Neuronal stem cell (in vitro differentiated cells): ENCODE data around the gene C4orf51.

Experiments
- DNase-seq: peaks from one replicate; pipeline ENCODE4 v3.0.0-alpha.2; 2013; ENCODE audit warnings: low spot score
- H2AFZ ChIP-seq: one replicate; pipeline ENCODE4 v1.6.1; 2013; ENCODE audit warnings: mild to moderate bottlenecking, low read length, inconsistent platforms
- H2AK5ac ChIP-seq: 2 replicates; pipeline ENCODE4 v1.6.1; 2013; ENCODE audit warnings: low read depth, mild to moderate bottlenecking, inconsistent platforms, low read length, moderate library complexity, mixed read lengths
- H2BK120ac ChIP-seq: 2 replicates; pipeline ENCODE4 v1.6.1; 2013; ENCODE audit warnings: low read depth, mild to moderate bottlenecking, inconsistent platforms, low read length, moderate library complexity, mixed read lengths
- H2BK12ac ChIP-seq: one replicate; pipeline ENCODE4 v1.6.1; 2013; ENCODE audit warnings: low read length, inconsistent platforms
- H2BK15ac ChIP-seq: 2 replicates; pipeline ENCODE4 v1.6.1; 2013; ENCODE audit warnings: mild to moderate bottlenecking, low read length, inconsistent platforms, mixed read lengths
- H2BK5ac ChIP-seq: one replicate; pipeline ENCODE4 v1.6.1; 2013; ENCODE audit warnings: inconsistent platforms, mild to moderate bottlenecking, low read length, moderate library complexity
- H3K14ac ChIP-seq: one replicate; pipeline ENCODE4 v1.6.1; 2013; ENCODE audit warnings: low read length, inconsistent platforms
- H3K18ac ChIP-seq: 2 replicates; pipeline ENCODE4 v1.6.1; 2013; ENCODE audit warnings: low read length, inconsistent platforms
- H3K23ac ChIP-seq: 2 replicates; pipeline ENCODE4 v1.6.1; 2013; ENCODE audit warnings: low read depth, mild to moderate bottlenecking, mixed read lengths, low read length, inconsistent platforms; ENCODE audit not compliant: poor library complexity
- H3K27ac ChIP-seq: replicated peaks from 3 replicates; pipeline ENCODE4 v1.5.1; 2013; ENCODE audit warnings: low read length, inconsistent platforms
- H3K27me3 ChIP-seq, 3 experiments: 2 replicates each; pipeline ENCODE4 v1.6.1; 2013; ENCODE audit warnings: low read length in 3 of 3, mild to moderate bottlenecking in 2 of 3, inconsistent platforms in 1 of 3, low read depth in 1 of 3, mixed read lengths in 1 of 3, moderate library complexity in 1 of 3; ENCODE audit not compliant: control insufficient read depth in 3 of 3, insufficient read depth in 3 of 3
- H3K36me3 ChIP-seq, 2 donors: replicated peaks in 1 of 2; 2 replicates each; pipeline ENCODE4 v1.6.1; 2013; ENCODE audit warnings: low read length in 2 of 2; ENCODE audit not compliant: control insufficient read depth in 2 of 2, insufficient read depth in 2 of 2
- H3K4ac ChIP-seq: 2 replicates; pipeline ENCODE4 v1.6.1; 2013; ENCODE audit warnings: inconsistent platforms, mild to moderate bottlenecking, low read length, moderate library complexity
- H3K4me1 ChIP-seq, 2 donors: 1 replicate in 1 of 2; 2 replicates in 1 of 2; pipeline ENCODE4 v1.6.1; 2013; ENCODE audit warnings: low read length in 2 of 2, low read depth in 1 of 2; ENCODE audit not compliant: control insufficient read depth in 2 of 2, insufficient read depth in 1 of 2
- H3K4me2 ChIP-seq: one replicate; pipeline ENCODE4 v1.6.1; 2013; ENCODE audit warnings: mild to moderate bottlenecking, low read length, inconsistent platforms; ENCODE audit not compliant: insufficient read depth, poor library complexity, severe bottlenecking
- H3K4me3 ChIP-seq, 2 donors: 2 replicates each; pipeline ENCODE4 v1.5.1; 2013; ENCODE audit warnings: low read length in 2 of 2, mild to moderate bottlenecking in 2 of 2, inconsistent platforms in 1 of 2, moderate library complexity in 1 of 2
- H3K79me1 ChIP-seq: one replicate; pipeline ENCODE4 v1.6.1; 2013; ENCODE audit warnings: low read depth, mild to moderate bottlenecking, inconsistent platforms, low read length, moderate library complexity
- H3K9ac ChIP-seq: one replicate; pipeline ENCODE4 v1.6.1; 2013; ENCODE audit warnings: mild to moderate bottlenecking, low read depth, low read length, inconsistent platforms; ENCODE audit not compliant: poor library complexity
- H3K9me3 ChIP-seq, 2 donors: replicated peaks in 1 of 2; 2 replicates each; pipeline versions ENCODE3 to v1.6.1; 2013; ENCODE audit warnings: low read length in 2 of 2, mild to moderate bottlenecking in 2 of 2, inconsistent platforms in 1 of 2, low read depth in 1 of 2, mixed read lengths in 1 of 2, moderate library complexity in 1 of 2; ENCODE audit not compliant: control insufficient read depth in 2 of 2, insufficient read depth in 1 of 2
- H4K8ac ChIP-seq: one replicate; pipeline ENCODE4 v1.6.1; 2013; ENCODE audit warnings: low read depth, mild to moderate bottlenecking, inconsistent platforms, low read length, moderate library complexity
- H4K91ac ChIP-seq: one replicate; pipeline ENCODE4 v1.6.1; 2013; ENCODE audit warnings: low read length, low read depth, mild to moderate bottlenecking, inconsistent platforms; ENCODE audit not compliant: poor library complexity
- WGBS, 2 donors: extraction: QIAGEN DNeasy Blood & Tissue Kit; methylation state at CpG; one replicate each; pipeline ENCODE4 v1.1.7; 2013; ENCODE audit warnings: missing lambda C conversion rate in 2 of 2, mixed read lengths in 1 of 2; ENCODE audit not compliant: insufficient read length in 2 of 2, insufficient replicate concordance in 1 of 2; ENCODE audit errors: extremely low coverage in 2 of 2; 5-methylcytosine and 5-hydroxymethylcytosine counted together

C4orf51 gene

DNA sequence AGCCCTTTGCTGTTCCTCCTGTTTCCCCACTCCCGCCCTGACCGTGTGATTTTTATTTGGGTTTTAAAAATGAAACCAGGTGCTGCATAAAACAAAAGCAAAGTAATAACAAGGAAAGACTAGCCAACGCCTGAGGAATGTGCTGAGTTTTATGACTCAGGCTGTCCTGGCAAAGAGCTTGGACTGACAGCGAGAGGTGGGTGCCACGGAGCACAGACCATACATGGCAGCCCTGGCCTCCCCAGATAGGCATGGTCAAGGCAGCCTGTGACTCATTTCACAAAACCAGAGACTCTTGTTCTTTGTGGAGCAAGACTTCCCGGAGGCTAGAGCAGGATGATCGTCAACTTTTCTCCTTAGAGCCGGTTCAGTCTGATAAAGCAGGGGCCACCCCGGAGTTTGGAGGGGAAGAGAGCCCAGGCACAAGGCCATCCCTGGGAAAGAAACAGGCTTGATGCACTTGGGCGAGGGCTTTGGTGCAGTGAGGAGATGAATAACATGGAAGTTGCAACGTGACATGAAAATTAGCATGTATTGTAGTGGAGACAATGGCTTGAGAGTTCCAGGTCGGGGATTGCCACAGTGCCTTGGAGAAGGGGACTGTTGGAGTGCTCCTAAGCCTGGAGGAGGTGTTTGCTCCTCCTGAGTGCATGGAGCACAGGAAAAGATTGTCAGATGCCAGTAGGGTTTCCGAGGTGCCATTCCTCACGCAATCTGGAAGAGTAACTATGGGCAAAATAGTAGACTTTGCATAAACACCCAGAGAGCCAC, 54.8 kb downstream of the C4orf51 start:
- H2BK15ac ChIP-seq: no peak overlapping the region
- no peak overlapping the region for H3K4me2 ChIP-seq
- H3K9ac ChIP-seq: no peak overlapping the region
- H3K79me1 ChIP-seq: no peaks in the 10 kb centered on the region
- no peak overlapping the region for H3K4ac ChIP-seq
- no peak overlapping the region for H4K8ac ChIP-seq
- H3K14ac ChIP-seq: no peak overlapping the region
- H2AFZ ChIP-seq: peak overlapping the region; percentile 72
- no peak overlapping the region for H3K23ac ChIP-seq
- H3K9me3 ChIP-seq: no peaks in the 10 kb centered on the region
- H3K4me1 ChIP-seq: peaks cover 25 to 36% of the 10 kb centered on the region in 2 donors
- no peak overlapping the region for H3K4me3 ChIP-seq
- no peak for DNase-seq
- H3K27ac ChIP-seq: no peak overlapping the region
- no peaks in the 10 kb centered on the region for H3K36me3 ChIP-seq
- H3K27me3 ChIP-seq: no peaks in the 10 kb centered on the region
- no peak overlapping the region for H3K18ac ChIP-seq
- no peak overlapping the region for H2BK120ac ChIP-seq
- H2BK5ac ChIP-seq: no peak overlapping the region
- H2AK5ac ChIP-seq: no peak overlapping the region
- H2BK12ac ChIP-seq: no peak overlapping the region
- WGBS, 2 donors: no CpG with 5 or more reads among the region's 14 CpGs
- H4K91ac ChIP-seq: no peak overlapping the region

GRCh38 chr4:145735347-145735675, 55.4 kb downstream of the C4orf51 start:
- Histone ChIP-seq H3K27me3 (no peaks in the 10 kb centered on the region), H3K27ac (no peak overlapping the region), H2BK15ac (no peak overlapping the region), H3K4me3 (no peak overlapping the region), H3K14ac (no peak overlapping the region), H3K9ac (no peak overlapping the region), H2BK5ac (no peak overlapping the region), H2BK12ac (no peak overlapping the region), H3K23ac (no peak overlapping the region), H2AFZ (peak overlapping the region; percentile 72), H4K91ac (no peak overlapping the region), H3K4ac (no peak overlapping the region), H2BK120ac (no peak overlapping the region), H3K9me3 (no peaks in the 10 kb centered on the region), H3K4me2 (no peak overlapping the region), H3K4me1 (peaks cover 25 to 36% of the 10 kb centered on the region in 2 donors), H2AK5ac (no peak overlapping the region), H3K36me3 (no peaks in the 10 kb centered on the region), H3K79me1 (no peaks in the 10 kb centered on the region), H4K8ac (no peak overlapping the region), H3K18ac (no peak overlapping the region)
- no CpG with 5 or more reads among the region's 2 CpGs for WGBS, 2 donors
- no peak for DNase-seq

DNA sequence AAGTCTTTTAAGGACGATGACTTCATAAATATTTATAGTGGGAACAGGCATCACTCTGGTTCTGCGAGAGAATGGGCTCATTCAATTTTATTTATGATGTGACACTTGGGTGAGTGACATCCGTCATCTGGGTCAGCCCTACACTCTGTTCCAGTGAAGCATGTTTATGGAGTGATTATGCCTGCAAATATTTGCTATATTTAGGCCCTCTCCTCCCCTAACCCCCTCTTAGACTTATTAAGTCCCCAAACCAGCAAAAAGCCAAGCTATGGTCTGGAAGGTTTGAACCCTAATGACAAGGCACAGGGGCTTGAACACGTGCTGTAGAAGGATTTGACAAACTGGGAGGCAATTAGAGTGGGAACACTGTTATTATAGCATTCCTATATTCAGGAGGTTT, 55.9 kb downstream of the C4orf51 start:
- peak overlapping the region; percentile 16 for H2BK120ac ChIP-seq
- H3K27me3 ChIP-seq: no peaks in the 10 kb centered on the region
- H3K4ac ChIP-seq: peak overlapping the region; percentile 2
- no peak overlapping the region for H3K14ac ChIP-seq
- no peak overlapping the region for H3K23ac ChIP-seq
- no peak overlapping the region for H4K91ac ChIP-seq
- DNase-seq: no peak
- H3K36me3 ChIP-seq: no peaks in the 10 kb centered on the region
- no peak overlapping the region for H3K27ac ChIP-seq
- no peaks in the 10 kb centered on the region for H3K9me3 ChIP-seq
- H2BK15ac ChIP-seq: peak overlapping the region; percentile 50
- no peak overlapping the region for H2BK12ac ChIP-seq
- H3K4me2 ChIP-seq: no peak overlapping the region
- H3K9ac ChIP-seq: no peak overlapping the region
- WGBS, 2 donors: no CpG with 5 or more reads among the region's 4 CpGs
- no peak overlapping the region for H4K8ac ChIP-seq
- no peak overlapping the region for H3K4me3 ChIP-seq
- no peaks in the 10 kb centered on the region for H3K79me1 ChIP-seq
- H2BK5ac ChIP-seq: no peak overlapping the region
- no peak overlapping the region for H3K18ac ChIP-seq
- H3K4me1 ChIP-seq: peaks cover 25 to 36% of the 10 kb centered on the region in 2 donors
- H2AK5ac ChIP-seq: peak overlapping the region; percentile 67
- H2AFZ ChIP-seq: no peak overlapping the region

- DNase-seq: no peak
- H3K36me3 ChIP-seq: no peaks in the 10 kb centered on the region
- peak overlapping the region; percentile 16 for H2BK120ac ChIP-seq
- H3K23ac ChIP-seq: peak overlapping the region; percentile 11
- H3K4me1 ChIP-seq: peaks cover 25 to 36% of the 10 kb centered on the region in 2 donors
- no peaks in the 10 kb centered on the region for H3K79me1 ChIP-seq
- no peak overlapping the region for H2BK12ac ChIP-seq
- H3K27ac ChIP-seq: no peak overlapping the region
- H3K4ac ChIP-seq: peak overlapping the region; percentile 2
- no CpG with 5 or more reads among the region's 9 CpGs for WGBS, 2 donors
- no peaks in the 10 kb centered on the region for H3K9me3 ChIP-seq
- H2AK5ac ChIP-seq: peak overlapping the region; percentile 67
- H3K14ac ChIP-seq: no peak overlapping the region
- no peak overlapping the region for H3K4me2 ChIP-seq
- no peak overlapping the region for H3K4me3 ChIP-seq
- H4K8ac ChIP-seq: no peak overlapping the region
- no peak overlapping the region for H2BK5ac ChIP-seq
- peak overlapping the region; percentile 38 for H3K9ac ChIP-seq
- H3K18ac ChIP-seq: peak overlapping the region; percentile 6
- H3K27me3 ChIP-seq: no peaks in the 10 kb centered on the region
- H4K91ac ChIP-seq: no peak overlapping the region
- H2BK15ac ChIP-seq: peak overlapping the region; percentile 50
- peak overlapping the region; percentile 24 for H2AFZ ChIP-seq
Measured at GRCh38 chr4:145736241-145736831, 56.4 kb downstream of the C4orf51 start.
